Activated effector memory CD4-positive, alpha-beta T cell treated with anti-CD3 and anti-CD28 coated beads, Interleukin-2, amount 50 U/mL, for 16 hours (primary cell): ENCODE results near the gene SEMA3B.
"Not testable (repeated sequence)": the region's sequence is repeated elsewhere in the genome, so short reads cannot be mapped to it uniquely, and the experiment has no call there.

Source experiments
- DNase-seq: peaks from one replicate; pipeline ENCODE4 v3.0.0-alpha.2; 2020

The SEMA3B gene

DNA sequence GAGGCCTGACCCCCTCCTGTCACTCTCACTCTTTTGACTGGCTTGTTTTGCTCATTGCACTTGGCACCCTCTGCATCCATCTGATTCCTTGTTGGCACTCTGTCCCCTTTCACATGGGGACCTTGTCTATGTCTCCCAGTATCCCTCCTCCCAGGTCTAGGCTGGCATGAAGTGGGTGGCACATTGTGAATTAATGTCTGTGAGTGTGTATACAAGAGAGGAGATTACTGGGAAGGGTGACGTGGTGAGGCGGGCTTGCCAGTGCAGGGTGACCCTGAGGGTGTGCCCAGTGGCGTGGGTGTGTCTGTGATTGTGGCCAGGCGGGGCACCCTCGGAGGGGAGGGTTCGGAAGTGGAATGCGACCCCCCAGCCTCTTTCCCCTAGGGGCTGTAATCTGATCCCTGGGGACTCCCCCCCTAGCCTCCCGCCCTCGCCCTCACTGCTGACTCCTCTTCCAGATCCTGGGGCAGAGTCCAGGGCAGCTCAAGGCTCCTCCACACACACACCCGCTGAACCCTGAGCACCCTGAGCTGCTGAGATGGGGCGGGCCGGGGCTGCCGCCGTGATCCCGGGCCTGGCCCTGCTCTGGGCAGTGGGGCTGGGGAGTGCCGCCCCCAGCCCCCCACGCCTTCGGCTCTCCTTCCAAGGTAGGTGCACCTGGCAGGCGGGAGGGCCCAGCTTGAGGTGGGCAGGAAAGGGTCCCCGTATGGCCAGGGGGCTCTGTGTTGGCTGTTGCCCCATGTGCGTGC is at the start of gene SEMA3B:
Gene SEMA3B (plus strand): TSS at position 445 of the 749 bp plus-strand sequence. CDS start 94 bp downstream, at position 539.
- no peak for DNase-seq

DNA sequence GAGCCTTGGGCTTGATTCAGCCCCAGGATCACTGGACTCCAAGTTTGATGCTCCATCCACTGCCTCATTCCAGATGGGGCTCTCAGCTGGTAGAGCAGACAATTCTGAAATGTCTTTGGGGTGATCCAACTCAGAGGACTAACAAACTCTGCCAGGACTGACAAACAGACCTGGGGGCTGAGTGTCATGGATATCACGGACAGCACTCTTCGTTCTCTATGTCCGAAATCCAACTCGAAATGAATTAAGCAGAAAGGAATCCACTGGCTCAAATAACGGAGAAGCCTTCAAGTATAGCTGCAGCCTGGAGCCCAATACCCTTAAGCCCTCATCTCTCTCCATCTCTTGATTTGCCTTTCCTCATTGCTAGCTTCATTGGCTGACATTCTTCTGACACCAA is 49.7 kb upstream of the SEMA3B start:
- no peak for DNase-seq

DNA sequence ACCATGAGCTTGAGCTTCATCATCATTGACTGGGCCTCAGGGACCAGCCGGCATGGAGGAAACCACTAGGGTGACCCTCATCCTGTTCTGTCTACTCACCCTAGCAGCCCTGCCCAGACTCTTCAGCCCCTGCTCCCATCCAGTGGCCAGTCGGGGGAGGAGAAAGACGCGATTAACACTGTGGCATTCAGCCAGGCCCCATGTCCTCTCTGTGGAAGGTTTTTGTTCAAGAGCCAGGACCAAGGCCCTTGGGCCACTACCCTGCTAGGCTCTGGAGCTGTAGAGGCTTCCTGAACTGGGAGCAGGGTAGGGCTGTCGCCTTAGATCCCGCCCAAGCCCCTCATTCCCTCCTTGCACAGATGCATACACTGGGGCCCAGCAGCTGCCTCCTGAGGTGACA is 48.8 kb upstream of the SEMA3B start:
- DNase-seq, result no peak

DNA sequence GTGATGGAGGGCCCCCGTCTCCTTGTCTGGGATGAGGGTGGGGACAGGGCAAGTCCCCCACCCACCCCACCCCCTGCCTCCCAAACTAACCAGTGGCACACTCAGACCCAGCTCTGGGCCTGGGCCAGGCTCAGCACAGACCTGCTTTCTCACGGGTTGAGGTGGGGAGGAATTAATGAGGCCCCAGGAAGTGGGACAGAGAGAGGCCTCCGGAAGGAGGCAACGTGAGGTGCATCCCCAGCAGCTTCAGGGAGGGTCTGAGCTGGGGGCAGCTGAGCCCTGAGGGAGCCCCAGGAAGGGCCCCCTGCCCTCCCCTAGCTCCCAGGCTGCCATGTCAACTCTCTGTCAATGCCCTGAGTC is 47.9 kb upstream of the SEMA3B start:
- no peak for DNase-seq

DNA sequence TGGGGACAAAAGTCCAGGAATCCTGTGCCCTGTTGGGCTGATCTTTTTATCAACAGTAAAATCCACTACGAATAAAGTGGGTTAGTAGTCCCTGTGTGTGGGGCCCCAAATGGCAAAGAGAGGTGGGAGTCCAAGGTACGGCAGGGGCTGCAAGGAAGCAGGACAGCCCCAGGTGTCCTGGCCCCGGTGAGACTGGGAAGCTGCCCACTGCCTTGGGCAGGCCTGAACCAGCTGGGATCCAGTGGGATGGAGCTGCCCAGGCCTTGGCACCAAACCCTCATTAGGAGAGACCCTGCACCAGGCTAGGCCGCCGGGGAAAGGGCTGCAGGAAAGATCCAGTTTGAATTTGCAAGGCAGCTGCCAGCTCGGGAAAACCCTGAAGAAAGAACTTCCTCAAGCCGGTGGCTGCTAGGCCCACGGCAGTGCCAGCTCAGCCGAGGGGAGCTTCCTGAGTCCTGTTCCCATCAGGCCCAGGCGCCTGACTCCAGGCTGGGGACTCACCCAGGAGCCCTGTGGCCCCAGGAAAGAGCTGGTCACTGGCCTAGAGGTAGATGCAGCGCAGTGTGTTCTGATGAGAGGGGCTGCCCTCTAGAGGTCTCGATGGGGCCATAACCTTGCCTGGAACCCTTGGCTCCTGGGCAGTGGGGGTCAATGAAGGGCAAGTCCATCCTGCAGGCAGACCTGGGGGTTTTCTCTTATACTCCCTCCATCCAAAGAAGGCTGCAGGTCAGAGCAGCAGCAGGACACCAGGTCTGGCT is 47.4 kb upstream of the SEMA3B start:
- no peak for DNase-seq

DNA sequence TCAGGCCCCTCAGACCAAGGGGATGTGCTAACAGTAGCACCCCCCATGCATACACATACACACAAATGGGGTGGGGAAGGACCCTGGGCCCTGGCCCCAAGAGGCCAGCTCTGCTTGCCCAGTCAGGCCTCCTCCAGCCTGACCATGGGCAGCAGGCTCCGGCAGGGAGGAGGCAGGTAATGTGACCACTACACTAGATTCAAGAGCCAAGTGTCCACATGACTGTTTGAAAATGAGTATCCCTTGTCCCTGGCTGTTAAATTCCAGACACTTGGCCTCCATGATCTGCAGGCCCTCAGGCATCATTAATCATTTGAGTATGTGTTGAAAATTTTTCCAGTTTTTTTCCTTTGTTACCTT is 46.8 kb upstream of the SEMA3B start:
- DNase-seq, result no peak

DNA sequence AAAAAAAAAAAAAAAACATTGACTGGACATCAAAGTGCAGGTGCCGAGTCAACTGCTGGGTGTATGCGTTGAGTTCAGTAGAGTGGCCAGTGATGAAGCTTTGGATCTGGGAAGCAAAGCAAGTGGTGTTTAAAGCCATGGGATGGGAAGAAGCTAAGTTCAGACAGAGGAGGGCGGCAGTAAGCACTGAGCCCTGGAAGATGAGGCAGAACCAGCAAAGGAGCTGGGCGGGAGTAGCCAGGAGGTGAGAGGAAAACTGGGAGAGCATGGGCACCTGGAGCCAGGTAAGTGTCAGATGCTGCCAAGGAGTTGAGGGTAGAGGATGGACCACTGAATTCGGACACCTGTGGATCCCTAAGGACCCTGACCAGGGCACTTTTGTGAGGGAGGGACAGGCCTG is 44.3 kb upstream of the SEMA3B start:
- DNase-seq, result no peak

DNA sequence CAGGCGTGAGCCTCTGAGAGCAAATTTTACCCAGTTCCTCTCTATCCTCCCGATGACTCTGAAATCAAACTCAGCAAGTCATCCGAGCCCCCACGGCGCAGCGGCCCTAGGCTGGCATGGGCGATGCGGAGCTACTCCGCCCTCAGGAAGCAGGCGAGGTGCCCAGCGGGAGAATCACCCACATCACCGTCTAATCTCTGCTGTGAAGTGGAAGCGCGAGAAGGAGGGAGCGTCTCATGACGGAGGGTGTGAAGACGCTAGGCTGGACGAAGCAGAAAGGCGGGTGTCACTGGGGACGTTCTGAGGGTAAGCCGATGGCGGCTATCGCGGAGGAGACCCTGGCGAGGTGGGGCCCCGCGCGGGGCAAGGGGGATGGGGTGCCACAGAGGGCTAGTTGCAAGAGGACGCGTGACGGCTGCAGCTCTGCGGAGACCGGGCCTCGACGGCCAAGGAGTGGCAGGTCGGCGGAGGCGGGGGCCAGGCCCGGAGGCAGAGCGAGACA is 42.0 kb upstream of the SEMA3B start:
- peak; percentile 78 for DNase-seq

DNA sequence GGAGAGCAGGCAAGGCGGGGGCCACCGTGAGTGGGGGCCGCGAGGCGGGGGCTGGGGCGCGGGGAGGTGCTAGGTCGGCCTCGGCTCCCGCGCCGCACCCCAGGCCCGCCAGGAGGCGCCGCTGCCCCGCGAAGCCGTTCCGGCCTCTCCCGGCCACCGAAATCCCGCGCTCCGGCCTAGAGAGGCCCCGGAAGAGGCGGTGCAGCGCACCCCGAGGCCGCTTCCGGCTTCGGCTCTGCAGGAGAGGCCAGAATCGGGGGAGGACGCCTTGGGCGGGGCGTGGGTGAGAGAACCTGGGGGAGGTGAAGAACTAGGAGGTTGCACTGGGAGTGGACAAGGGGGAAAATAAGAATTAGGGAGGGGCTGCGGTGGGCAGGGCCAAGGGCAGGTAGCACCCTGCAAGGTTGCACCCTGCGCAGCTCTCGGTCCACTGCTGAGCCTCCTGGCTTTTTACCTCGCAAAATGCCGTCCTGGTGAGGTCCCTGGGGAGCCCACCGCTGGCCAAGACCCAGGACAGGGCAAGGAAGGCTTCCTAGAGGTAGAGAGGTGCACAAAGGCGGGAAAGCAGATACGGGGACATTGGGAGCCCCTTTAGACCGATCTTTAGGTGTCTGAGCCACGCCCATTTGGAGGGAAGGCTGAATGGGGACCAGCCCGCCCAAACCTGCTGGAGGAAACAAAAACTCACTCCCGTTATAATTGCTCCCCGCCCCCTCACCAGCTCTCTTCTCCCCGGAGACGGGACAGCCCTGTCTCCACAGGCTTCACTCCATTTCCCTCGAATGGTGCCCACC is 41.4 kb upstream of the SEMA3B start:
- DNase-seq, result peak; percentile 96

DNA sequence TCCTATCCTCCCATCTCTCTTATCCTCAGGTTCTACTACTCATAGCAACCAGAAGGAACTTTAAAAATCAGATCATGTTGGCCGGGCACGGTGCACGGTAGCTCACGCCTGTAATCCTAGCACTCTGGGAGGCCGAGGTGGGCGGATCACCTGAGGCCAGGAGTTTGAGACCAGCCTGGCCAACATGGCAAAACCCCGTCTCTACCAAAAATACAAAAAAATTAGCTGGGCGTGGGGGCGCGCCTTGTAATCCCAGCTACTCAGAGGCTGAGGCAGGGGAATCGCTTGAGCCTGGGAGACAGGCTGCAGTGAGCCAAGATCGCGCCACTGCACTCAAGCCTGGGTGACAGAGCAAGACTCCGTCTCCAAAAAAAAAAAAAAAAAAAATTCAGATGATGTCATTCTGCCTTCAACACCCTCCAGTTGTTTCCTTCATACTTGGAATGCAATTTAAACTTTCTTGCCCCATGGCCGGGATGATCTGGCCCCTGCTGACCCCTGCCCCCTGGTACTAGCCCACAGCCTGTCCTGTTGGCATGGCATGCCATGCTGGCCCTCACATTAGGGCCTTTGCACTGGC is 40.7 kb upstream of the SEMA3B start:
- DNase-seq, result not testable (repeated sequence)

DNA sequence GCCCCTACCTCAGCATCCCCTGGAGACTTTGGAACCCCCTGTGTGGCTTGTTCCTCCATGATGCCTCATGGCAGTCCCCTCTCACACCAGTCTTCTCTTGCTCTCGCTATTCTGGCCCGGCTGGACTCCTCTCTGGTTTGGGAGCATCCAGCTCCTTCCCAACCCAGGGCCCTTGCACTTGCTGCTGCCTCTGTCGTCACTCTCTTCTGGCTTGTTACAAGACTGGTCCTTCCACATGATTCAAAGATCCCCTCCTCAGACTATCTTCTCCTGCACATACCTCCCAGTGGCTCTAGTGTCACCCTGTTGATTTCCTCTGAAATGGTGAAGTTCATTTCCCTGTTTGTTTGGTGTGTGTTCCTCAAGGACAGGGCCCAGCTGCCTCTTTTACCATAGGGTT is 39.5 kb upstream of the SEMA3B start:
- DNase-seq, result no peak

DNA sequence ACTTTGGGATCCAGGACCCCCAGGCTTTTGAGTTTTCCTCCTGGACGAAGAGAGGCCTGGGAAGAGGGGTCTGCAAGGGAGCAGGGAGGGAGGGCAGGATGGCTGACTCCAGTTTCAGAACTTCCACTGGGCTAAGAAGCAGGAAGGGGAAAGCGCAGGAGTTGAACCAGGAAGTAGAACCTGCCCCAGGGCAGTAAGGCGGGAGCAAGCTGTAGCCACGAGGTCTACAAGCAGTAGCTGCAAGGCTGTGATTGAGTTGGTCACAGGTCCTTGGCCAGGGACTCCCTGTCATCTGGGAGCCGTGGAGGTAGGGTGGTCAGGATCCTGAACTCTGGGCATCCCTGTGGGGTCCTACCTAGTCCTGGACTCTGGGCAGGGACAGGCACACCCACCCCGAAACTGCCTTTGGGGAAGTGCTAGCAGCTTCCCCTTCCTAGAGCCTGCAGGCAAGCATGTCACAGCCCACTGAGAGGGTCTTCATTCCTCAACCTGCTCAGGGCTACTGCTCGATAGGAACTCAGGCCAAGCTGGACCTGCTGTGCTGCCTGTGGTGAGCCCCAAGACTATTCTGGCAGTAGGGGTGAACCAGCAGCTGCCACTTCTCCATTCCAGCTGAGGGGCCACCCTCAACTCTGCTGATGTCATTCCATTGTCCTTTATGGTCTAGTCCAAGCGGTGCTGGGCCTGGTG is 38.7 kb upstream of the SEMA3B start:
- DNase-seq, result no peak

DNA sequence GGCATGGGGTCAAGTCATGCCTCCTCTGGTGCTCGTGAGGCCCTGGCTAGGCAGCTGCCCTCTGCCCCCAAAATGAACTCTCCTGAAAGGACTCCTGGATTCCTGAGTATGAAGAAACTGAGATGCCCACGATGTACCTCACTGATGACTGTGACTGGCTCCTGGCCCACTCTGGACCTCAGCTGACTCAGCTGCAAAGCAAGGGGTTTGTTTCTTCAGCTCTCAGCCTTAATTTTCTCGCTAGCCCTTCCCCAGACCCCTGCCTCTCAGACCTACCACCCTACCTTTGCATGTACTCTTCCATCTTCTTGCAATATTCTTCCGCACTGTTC is 38.2 kb upstream of the SEMA3B start:
- no peak for DNase-seq

DNA sequence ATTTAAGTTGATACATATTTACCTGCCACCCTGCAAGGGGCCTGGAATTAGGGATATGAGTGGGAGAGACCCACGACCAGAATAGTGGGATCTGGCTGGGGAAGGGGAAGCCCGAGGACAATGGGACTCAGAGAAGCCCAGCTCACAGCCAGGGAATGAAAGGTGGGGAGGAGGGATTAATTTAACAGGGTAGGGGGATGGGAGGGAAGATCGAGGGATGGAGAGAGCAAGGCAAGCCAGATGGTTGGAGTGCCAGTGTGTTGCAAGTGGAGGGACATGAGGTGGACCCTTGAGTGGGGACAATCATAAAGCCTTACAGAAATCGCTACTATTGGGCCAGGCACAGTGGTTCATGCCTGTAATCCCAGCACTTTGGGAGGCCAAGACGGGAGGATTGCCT is 37.4 kb upstream of the SEMA3B start:
- DNase-seq, result no peak

DNA sequence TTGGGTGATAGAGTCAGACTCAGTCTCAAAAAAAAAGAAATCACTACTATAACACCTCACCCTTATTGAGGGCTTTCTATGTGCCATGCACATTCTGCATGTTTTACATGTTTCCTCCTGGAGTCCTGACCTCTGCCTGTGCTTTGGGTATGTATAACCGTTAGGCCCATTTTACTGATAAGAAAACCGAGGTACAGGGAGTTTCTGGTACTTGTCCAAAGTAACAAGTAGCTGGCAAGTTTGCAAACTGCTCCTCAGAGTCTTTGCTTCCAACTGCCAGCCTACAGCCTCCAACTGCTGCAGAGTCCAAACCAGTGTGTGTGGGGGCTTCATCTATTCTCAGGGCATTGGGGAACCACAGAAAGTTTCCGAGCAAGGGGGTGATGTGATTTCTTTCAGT is 36.6 kb upstream of the SEMA3B start:
- no peak for DNase-seq

DNA sequence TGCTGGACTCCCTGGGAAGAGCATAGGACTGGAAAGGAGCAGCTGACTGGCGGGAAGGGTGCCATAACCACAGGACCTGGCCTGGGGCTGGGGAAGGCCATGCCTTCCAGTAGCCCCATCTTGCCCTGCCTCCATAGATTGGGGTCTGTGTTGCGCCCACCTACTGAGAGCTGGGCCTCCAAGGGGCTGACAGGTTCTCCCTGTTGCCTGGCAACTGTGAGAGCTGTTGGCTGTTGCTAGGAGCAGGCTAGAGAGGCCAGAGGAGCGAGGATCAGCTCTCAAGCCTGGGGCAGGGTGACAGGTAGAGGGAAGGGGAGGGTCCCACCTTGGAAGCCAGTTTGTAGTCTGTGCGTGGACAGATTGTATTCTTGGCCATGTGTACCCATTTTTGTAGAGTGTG is 35.8 kb upstream of the SEMA3B start:
- no peak for DNase-seq

DNA sequence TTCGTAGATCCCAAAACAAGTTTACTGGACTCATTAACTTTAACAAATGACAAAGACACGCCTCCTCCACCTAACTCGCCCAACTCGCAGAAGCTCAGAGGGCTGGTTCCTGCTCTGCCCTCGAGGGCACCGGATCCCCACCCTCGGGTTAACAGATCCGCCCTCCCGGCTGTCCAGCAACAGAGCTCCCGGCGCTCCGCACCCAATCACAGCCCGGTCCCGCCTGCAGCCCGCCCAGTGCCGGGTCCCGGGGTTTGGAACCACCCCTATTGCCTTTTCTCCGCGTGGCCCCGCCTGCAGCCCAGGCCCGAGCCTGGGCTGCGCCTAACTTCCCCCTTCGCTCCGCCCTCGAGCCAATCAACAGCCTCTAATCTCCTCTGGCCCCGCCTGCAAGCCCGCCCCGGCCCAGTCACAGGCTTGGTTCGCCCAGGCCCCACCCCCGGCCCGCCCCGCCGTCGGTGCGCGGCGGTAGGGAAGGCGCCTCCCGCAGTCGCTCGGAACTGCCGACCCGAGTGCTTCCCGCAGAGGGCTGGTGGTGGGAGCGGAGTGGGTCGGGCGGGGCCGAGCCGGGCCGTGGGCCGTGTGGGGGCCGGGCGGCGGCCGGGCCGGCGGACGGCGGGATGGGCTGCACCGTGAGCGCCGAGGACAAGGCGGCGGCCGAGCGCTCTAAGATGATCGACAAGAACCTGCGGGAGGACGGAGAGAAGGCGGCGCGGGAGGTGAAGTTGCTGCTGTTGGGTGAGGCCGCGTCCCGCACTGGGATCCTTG is 33.0 kb upstream of the SEMA3B start, which contains the start of gene GNAI2:
Gene GNAI2 (plus strand): TSS at position 489 of the 768 bp plus-strand sequence. CDS start 132 bp downstream, at position 621.
- peak; percentile 100 for DNase-seq

DNA sequence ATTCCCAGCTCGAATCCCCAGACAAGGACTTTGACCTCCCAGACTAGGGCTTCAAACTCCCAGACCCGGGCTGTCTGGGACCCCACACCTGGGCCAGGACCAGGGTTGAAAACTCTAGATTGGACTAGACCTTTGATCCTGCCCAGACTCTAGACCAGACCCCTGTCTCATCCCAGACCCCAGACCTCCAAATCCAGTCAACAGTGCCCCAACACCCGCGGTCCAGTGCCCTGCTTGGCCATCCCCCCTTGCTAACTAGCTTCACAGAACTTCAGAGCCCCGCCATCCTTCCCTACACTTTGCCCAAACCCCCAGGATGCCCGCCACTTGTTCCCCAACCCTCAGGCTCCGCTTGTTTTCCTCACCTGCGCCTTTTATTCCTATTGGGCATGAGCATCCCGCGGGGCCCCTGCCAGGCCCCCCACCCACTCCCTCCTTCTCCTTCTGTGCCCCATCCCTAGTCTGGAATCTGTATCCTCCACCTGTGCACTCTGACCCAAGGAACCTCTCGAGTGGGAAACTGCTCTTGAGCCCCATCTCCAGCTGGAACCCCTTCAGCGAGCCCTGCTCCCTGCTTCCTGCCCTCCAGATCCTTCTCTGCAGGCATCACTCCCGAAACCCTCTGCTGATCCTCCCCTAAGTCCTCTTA is 32.3 kb upstream of the SEMA3B start:
- DNase-seq, result no peak

DNA sequence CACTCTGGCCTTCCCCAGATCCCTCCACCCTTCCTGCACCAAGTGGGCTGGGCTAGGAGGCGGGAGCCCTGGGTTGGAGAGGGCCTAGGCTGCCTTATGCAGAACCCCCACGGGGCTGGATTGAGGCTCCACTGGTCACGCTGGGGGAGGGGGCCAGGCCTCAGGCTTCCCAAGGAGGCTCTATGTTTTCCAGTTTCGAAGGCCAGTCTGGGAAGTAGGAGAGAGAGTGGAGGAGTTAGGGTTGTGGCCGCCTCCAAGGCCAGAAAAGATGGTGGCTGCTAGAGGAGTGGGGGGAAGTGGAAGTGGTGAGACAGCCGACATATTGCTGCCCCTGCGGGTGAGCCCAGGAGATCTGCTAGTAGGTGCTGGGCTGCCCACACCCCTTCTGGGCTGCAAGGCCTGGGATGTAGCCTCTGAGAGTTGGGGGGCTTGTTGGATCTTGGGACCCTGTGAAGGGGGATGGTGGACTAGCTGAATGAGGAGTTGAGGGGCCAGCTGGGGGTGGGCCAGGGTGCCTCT is 31.8 kb upstream of the SEMA3B start:
- peak; percentile 76 for DNase-seq

DNA sequence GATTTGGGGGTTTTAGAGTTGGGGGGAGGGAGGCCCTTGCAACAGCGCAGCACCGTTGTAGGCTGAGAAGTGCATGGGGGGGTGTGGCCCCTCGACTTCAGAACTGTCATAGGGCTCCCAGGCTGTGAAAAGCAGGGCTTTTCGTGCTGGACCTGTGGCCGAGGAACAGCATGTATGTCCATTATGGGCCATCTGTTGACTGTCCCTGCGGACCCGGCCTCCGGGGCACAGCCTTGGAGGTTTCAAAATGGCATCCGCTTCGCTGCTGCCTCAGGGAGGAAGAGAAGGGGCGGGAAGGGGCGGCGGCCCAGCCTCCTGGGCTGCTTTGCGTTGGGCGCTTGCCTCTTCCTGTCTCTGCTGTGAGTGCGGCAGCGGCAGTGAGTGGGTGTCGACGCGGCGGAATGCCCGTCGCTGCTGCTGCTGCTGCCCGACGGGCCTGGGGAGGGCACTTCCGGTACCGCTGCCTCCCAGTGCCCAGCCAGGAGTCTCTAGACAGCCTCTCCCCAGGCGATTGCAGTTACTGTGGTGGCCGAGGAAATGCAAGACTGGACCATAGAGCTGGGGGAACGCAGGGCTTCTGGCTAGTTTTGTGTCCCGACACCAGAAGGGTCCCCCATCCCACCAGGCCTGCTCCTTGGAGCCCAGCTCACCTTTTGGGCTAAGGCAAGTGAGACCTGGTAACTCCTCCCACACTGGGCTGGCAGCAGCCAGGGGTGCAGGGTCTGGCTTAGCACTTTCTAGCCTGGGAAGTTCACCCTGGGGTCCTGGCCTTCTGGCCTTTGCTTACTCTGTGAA is 31.0 kb upstream of the SEMA3B start:
- DNase-seq, result peak; percentile 95
